H1 (cell line): Measurements from ENCODE around the gene CAMKMT. TPM values are rescaled to one million over a fixed set of nuclear protein-coding genes. Genes with fewer than 3 reads are reported as not detected.

ENCODE experiments used
- CTCF ChIA-PET: fragments of 300-600 bp; sonication (Branson Sonifier 250); formaldehyde crosslinking; loops from one replicate; lab custom pipeline; 2021; ENCODE audit not compliant: partially characterized antibody; lab: Charles Lee
- POLR2A ChIA-PET: fragments of 300-600 bp; sonication (Branson Sonifier 250); formaldehyde crosslinking; loops from one replicate; lab custom pipeline; 2021; ENCODE audit warnings: inconsistent platforms; ENCODE audit not compliant: partially characterized antibody; lab: Charles Lee
- DNase-seq, 2 experiments: peaks; one replicate each; pipeline versions ENCODE4 v3.0.0 to v3.0.0-alpha.2; 2010 to 2022; ENCODE audit warnings: low spot score in 2 of 2, low read depth in 1 of 2, mixed read lengths in 1 of 2
- FAIRE-seq: peaks from 2 replicates; lab custom pipeline; 2011; peaks lifted over from hg19 to GRCh38; lab: Jason Lieb, UNC
- H2AFZ ChIP-seq: 2 replicates; pipeline ENCODE4 v1.8.1; 2012; ENCODE audit warnings: low read length, inconsistent platforms
- H2AK5ac ChIP-seq: 2 replicates; pipeline ENCODE4 v1.6.1; 2013; ENCODE audit warnings: low read depth, low read length
- H2BK120ac ChIP-seq: replicated peaks from 2 replicates; pipeline ENCODE3; 2013; ENCODE audit warnings: low read depth, low read length, inconsistent platforms
- H2BK12ac ChIP-seq: 2 replicates; pipeline ENCODE4 v1.6.1; 2013; ENCODE audit warnings: low read depth, low read length
- H2BK15ac ChIP-seq: 2 replicates; pipeline ENCODE4 v1.6.1; 2013; ENCODE audit warnings: low read length
- H2BK20ac ChIP-seq: 2 replicates; pipeline ENCODE4 v1.6.1; 2013; ENCODE audit warnings: low read length
- H2BK5ac ChIP-seq: 2 replicates; pipeline ENCODE4 v1.6.1; 2013; ENCODE audit warnings: low read depth, low read length
- H3K14ac ChIP-seq: 2 replicates; pipeline ENCODE4 v1.6.1; 2013; ENCODE audit warnings: inconsistent platforms; ENCODE audit not compliant: insufficient read length
- H3K18ac ChIP-seq: 2 replicates; pipeline ENCODE4 v1.6.1; 2013; ENCODE audit warnings: low read length; ENCODE audit errors: extremely low read depth
- H3K23ac ChIP-seq: 2 replicates; pipeline ENCODE4 v1.6.1; 2013; ENCODE audit warnings: inconsistent platforms; ENCODE audit not compliant: insufficient read length
- H3K23me2 ChIP-seq: 2 replicates; pipeline ENCODE4 v1.6.1; 2013; ENCODE audit warnings: low read depth, low read length
- H3K27ac ChIP-seq: 2 replicates; pipeline ENCODE4 v1.6.1; 2011; ENCODE audit warnings: low read depth, low read length, inconsistent platforms
- H3K27me3 ChIP-seq, 4 experiments: replicated peaks in 1 of 4; 1 replicate in 1 of 4; 2 replicates in 3 of 4; pipeline versions ENCODE4 v1.6.1 to v1.8.1; 2011 to 2013; ENCODE audit warnings: low read length in 3 of 4, mild to moderate bottlenecking in 3 of 4, inconsistent platforms in 2 of 4, mixed read lengths in 2 of 4, moderate library complexity in 1 of 4; ENCODE audit not compliant: control insufficient read depth in 3 of 4, insufficient read depth in 3 of 4; ENCODE audit errors: extremely low read depth in 1 of 4
- H3K36me3 ChIP-seq, 4 experiments: 2 replicates each; pipeline versions ENCODE4 v1.6.1 to v1.8.1; 2011 to 2013; ENCODE audit warnings: mild to moderate bottlenecking in 4 of 4, low read length in 3 of 4, moderate library complexity in 2 of 4, control low read depth in 1 of 4, inconsistent platforms in 1 of 4; ENCODE audit not compliant: insufficient read depth in 4 of 4, control insufficient read depth in 2 of 4
- H3K4ac ChIP-seq: replicated peaks from 2 replicates; pipeline ENCODE3; 2013; ENCODE audit warnings: low read length, low read depth, mixed read lengths, inconsistent platforms; ENCODE audit not compliant: insufficient read length
- H3K4me1 ChIP-seq, 4 experiments: replicated peaks in 1 of 4; 1 replicate in 1 of 4; 2 replicates in 3 of 4; pipeline versions ENCODE4 v1.6.1 to v1.8.1; 2011 to 2013; ENCODE audit warnings: low read length in 3 of 4, inconsistent platforms in 2 of 4, mixed read lengths in 1 of 4; ENCODE audit not compliant: insufficient read depth in 4 of 4, control insufficient read depth in 3 of 4
- H3K4me2 ChIP-seq, 2 experiments: 2 replicates each; pipeline versions ENCODE4 v1.6.1 to v1.8.1; 2011 to 2013; ENCODE audit warnings: low read depth in 2 of 2, low read length in 2 of 2, control low read depth in 1 of 2, inconsistent platforms in 1 of 2, mild to moderate bottlenecking in 1 of 2; ENCODE audit not compliant: insufficient read depth in 1 of 2
- H3K4me3 ChIP-seq, 4 experiments: fragments of 200-600, 300-600 bp in 1 of 4; sonication (generic), shearing (Covaris generic), sonication (Bioruptor Twin) in 1 of 4; 2 replicates each; pipeline versions ENCODE4 v1.5.1 to v1.8.1; 2011 to 2016; ENCODE audit warnings: low read length in 4 of 4, low read depth in 3 of 4, control low read depth in 2 of 4, inconsistent platforms in 2 of 4, mild to moderate bottlenecking in 2 of 4, mixed read lengths in 1 of 4, moderate library complexity in 1 of 4; ENCODE audit not compliant: insufficient read depth in 2 of 4; ENCODE audit errors: extremely low read depth in 1 of 4
- H3K56ac ChIP-seq: replicated peaks from 2 replicates; pipeline ENCODE3; 2013; ENCODE audit warnings: low read depth, mild to moderate bottlenecking, mixed read lengths, low read length, inconsistent platforms; ENCODE audit not compliant: insufficient read length
- H3K79me1 ChIP-seq: 2 replicates; pipeline ENCODE4 v1.6.1; 2013; ENCODE audit warnings: low read depth, low read length, control low read depth
- H3K79me2 ChIP-seq, 2 experiments: 2 replicates each; pipeline versions ENCODE4 v1.6.1 to v1.8.1; 2012 to 2013; ENCODE audit warnings: low read length in 2 of 2, mild to moderate bottlenecking in 2 of 2, inconsistent platforms in 1 of 2; ENCODE audit not compliant: insufficient read depth in 2 of 2, control insufficient read depth in 1 of 2
- H3K9ac ChIP-seq, 4 experiments: replicated peaks in 1 of 4; 1 replicate in 1 of 4; 2 replicates in 3 of 4; pipeline versions ENCODE4 v1.6.1 to v1.8.1; 2011 to 2013; ENCODE audit warnings: low read depth in 3 of 4, low read length in 3 of 4, control low read depth in 2 of 4, mild to moderate bottlenecking in 2 of 4, moderate library complexity in 2 of 4, inconsistent platforms in 1 of 4; ENCODE audit errors: extremely low read depth in 1 of 4
- H3K9me3 ChIP-seq, 2 experiments: 2 replicates each; pipeline versions ENCODE4 v1.6.1 to v1.8.1; 2012 to 2013; ENCODE audit warnings: mild to moderate bottlenecking in 2 of 2, moderate library complexity in 2 of 2, control low read depth in 1 of 2, inconsistent platforms in 1 of 2, low read depth in 1 of 2, low read length in 1 of 2, mixed read lengths in 1 of 2; ENCODE audit not compliant: insufficient read depth in 2 of 2
- H4K20me1 ChIP-seq, 2 experiments: replicated peaks in 1 of 2; 2 replicates each; pipeline versions ENCODE3 to v1.8.1; 2011 to 2013; ENCODE audit warnings: inconsistent platforms in 2 of 2, low read length in 2 of 2, mild to moderate bottlenecking in 1 of 2; ENCODE audit not compliant: insufficient read depth in 2 of 2, control insufficient read depth in 1 of 2
- H4K5ac ChIP-seq: 2 replicates; pipeline ENCODE4 v1.6.1; 2013; ENCODE audit warnings: low read length, low read depth, mixed read lengths, inconsistent platforms; ENCODE audit not compliant: insufficient read length
- H4K8ac ChIP-seq: 2 replicates; pipeline ENCODE4 v1.8.0; 2013; ENCODE audit warnings: mild to moderate bottlenecking, moderate library complexity, low read length, inconsistent platforms; ENCODE audit not compliant: insufficient read depth; ENCODE audit errors: extremely low read depth
- H4K91ac ChIP-seq: replicated peaks from 2 replicates; pipeline ENCODE3; 2013; ENCODE audit warnings: low read length, mixed read lengths, inconsistent platforms; ENCODE audit not compliant: insufficient read length
- CBX8 ChIP-seq: fragments of 300-800, 300-1000 bp; sonication (generic); IDR thresholded peaks from 2 replicates; pipeline ENCODE4 v1.7.1; 2016; ENCODE audit warnings: low read depth, low read length, borderline replicate concordance
- CEBPB ChIP-seq: IDR thresholded peaks from 2 replicates; pipeline ENCODE4 v1.6.1; 2012; ENCODE audit warnings: low read depth, low read length
- CHD2 ChIP-seq: IDR thresholded peaks from 2 replicates; pipeline ENCODE4 v1.6.1; 2012; ENCODE audit warnings: low read length, improper control_type of control experiment
- NANOG ChIP-seq: IDR thresholded peaks from 2 replicates; pipeline ENCODE4 v1.6.1; 2011; ENCODE audit warnings: low read length, low read depth, mild to moderate bottlenecking, inconsistent platforms; ENCODE audit not compliant: insufficient read depth, poor library complexity, severe bottlenecking
- RFX5 ChIP-seq: IDR thresholded peaks from 2 replicates; pipeline ENCODE4 v1.6.1; 2011; ENCODE audit warnings: low read depth, low read length, improper control_type of control experiment, borderline replicate concordance
- SIX5 ChIP-seq: IDR thresholded peaks from 2 replicates; pipeline ENCODE4 v1.6.1; 2011; ENCODE audit warnings: mild to moderate bottlenecking, low read depth, low read length
- SP4 ChIP-seq: IDR thresholded peaks from 2 replicates; pipeline ENCODE4 v1.6.1; 2012; ENCODE audit warnings: low read length, inconsistent platforms
- TBP ChIP-seq: IDR thresholded peaks from 2 replicates; pipeline ENCODE4 v1.6.1; 2011; ENCODE audit warnings: low read depth, low read length, improper control_type of control experiment
- WGBS, 2 experiments: shearing (Covaris generic) in 1 of 2; methylation state at CpG; one replicate each; pipeline versions ENCODE4 v1.1.6 to v1.1.7; 2013 to 2015; ENCODE audit warnings: low lambda C conversion rate in 2 of 2, mixed read lengths in 2 of 2, inconsistent platforms in 1 of 2, low coverage in 1 of 2, missing lambda C conversion rate in 1 of 2; ENCODE audit not compliant: insufficient replicate concordance in 2 of 2, insufficient coverage in 1 of 2, insufficient read length in 1 of 2; ENCODE audit errors: extremely low coverage in 1 of 2, missing lambda C conversion rate in 1 of 2; 5-methylcytosine and 5-hydroxymethylcytosine counted together
- polyA plus RNA-seq, 7 experiments: library from polyadenylated mRNA; depleted of rRNA in 3 of 7; stranded (reverse) in 5 of 7; unstranded in 2 of 7; fragments of >200 nt in 5 of 7; fragments of 200-250 nt in 2 of 7; gene quantifications; 1 replicate in 5 of 7; 2 replicates in 1 of 7; 4 replicates in 1 of 7; pipeline versions ENCODE4 v1.2.1 to v1.2.3, GENCODE V29; 2011 to 2013; ENCODE audit warnings: missing spikeins in 2 of 7, mixed read lengths in 2 of 7
- total RNA-seq: library from RNA; stranded (reverse); fragmentation: NEBNext Ultra II Directional; extraction: Animal tissue kit (Norgen Biotek cat#: 25700); gene quantifications from 2 replicates; pipeline ENCODE4 v1.2.1, GENCODE V29; 2021
- TF ChIP-seq, protein P1 (sequence below): IDR thresholded peaks from 2 replicates; pipeline ENCODE4 v1.6.1; 2011; ENCODE audit warnings: low read depth, mild to moderate bottlenecking, low read length; ENCODE audit not compliant: insufficient read depth
- TF ChIP-seq, protein P2 (sequence below), 3 experiments: IDR thresholded peaks; 1 replicate in 2 of 3; 2 replicates in 1 of 3; pipeline versions ENCODE4 v1.5.1 to v1.6.1; 2011; ENCODE audit warnings: low read length in 3 of 3, mild to moderate bottlenecking in 3 of 3, inconsistent platforms in 2 of 3, low read depth in 1 of 3, moderate library complexity in 1 of 3; ENCODE audit not compliant: insufficient read depth in 1 of 3; ENCODE audit errors: control extremely low read depth in 1 of 3

The CAMKMT gene
- total and polyA plus RNA-seq, 2 of the 8 experiments (the other 6 are each of a cell fraction or from before 2014, with no cell fraction given), result 14.7 to 22.4 TPM

DNA sequence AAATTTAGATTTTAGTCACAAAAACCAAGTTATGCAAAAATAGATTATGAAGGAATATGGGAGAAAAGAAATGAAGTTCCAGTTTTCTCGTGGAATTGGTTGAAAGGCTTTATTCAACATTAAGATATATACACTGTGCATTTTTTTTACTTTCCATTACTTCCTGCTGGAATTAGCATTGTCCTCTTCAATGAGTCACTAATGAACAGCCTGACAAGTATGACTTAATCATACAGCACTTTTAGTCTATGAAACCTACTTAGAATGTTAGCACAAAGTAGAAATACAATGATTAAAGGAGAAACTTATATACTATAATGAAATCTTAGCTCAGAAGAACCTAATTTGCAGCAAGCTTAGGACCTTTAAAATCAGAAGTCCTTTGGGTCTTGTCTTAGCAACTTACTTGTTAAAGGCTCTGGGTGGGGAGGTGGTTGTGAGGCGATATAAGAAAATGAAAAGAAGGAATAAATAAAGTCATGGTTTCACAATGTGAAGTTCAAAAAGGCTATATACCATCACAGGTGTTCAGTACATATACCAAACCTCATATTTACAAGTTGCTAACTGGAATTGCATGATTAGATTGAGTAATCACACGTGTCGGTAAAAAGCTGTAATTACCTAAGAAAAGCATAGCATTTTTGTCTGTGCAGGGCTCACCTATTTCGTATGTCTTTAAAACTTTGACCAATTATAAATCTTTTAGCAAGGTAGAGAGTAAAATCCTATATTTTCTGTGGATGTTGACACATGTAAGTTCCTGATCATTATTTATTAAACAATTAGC, 236.8 kb downstream of the CAMKMT start:
- H2BK15ac ChIP-seq, result no peak overlapping the region
- no peak overlapping the region for H3K4ac ChIP-seq
- H3K23ac ChIP-seq, result no peak overlapping the region
- no peaks in the 10 kb centered on the region for H3K36me3 ChIP-seq
- FAIRE-seq, result no peak
- no peaks in the 10 kb centered on the region for H4K20me1 ChIP-seq
- H2BK120ac ChIP-seq, result no peak overlapping the region
- H3K79me1 ChIP-seq, result no peaks in the 10 kb centered on the region
- no peak overlapping the region for H2BK5ac ChIP-seq
- H3K14ac ChIP-seq, result no peak overlapping the region
- H3K18ac ChIP-seq, result no peak overlapping the region
- H2AK5ac ChIP-seq, result no peak overlapping the region
- H4K5ac ChIP-seq, result no peak overlapping the region
- no peak for DNase-seq
- H4K91ac ChIP-seq, result no peak overlapping the region
- no peak overlapping the region for H4K8ac ChIP-seq
- H3K4me3 ChIP-seq, result no peak overlapping the region
- H3K9me3 ChIP-seq, result no peaks in the 10 kb centered on the region
- no peak overlapping the region for H2AFZ ChIP-seq
- H3K23me2 ChIP-seq, result no peaks in the 10 kb centered on the region
- H2BK20ac ChIP-seq, result no peak overlapping the region
- no peaks in the 10 kb centered on the region for H3K79me2 ChIP-seq
- ChIA-PET POLR2A (no interaction called here), CTCF (interaction anchor here (1.3 to 2.4 kb wide), 5 partner anchors 15 to 121 kb away, joined by 4 to 7 read pairs (median 5); no protein-coding TSS in a partner anchor)
- no peak overlapping the region for H3K9ac ChIP-seq
- no peak overlapping the region for H3K27ac ChIP-seq
- H3K27me3 ChIP-seq, result no peaks in the 10 kb centered on the region
- 78 to 100% methylated on average over 1 to 5 of the region's 5 CpGs for WGBS, 2 experiments
- no peak overlapping the region for H3K4me2 ChIP-seq
- no peaks in the 10 kb centered on the region for H3K4me1 ChIP-seq
- no peak overlapping the region for H3K56ac ChIP-seq
- no peak overlapping the region for H2BK12ac ChIP-seq
- TF ChIP-seq, protein P1, sequence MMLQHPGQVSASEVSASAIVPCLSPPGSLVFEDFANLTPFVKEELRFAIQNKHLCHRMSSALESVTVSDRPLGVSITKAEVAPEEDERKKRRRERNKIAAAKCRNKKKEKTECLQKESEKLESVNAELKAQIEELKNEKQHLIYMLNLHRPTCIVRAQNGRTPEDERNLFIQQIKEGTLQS, result no peak
- TF ChIP-seq SP4, result no peak
- TF ChIP-seq CBX8, result no peak
- TF ChIP-seq, protein P2, sequence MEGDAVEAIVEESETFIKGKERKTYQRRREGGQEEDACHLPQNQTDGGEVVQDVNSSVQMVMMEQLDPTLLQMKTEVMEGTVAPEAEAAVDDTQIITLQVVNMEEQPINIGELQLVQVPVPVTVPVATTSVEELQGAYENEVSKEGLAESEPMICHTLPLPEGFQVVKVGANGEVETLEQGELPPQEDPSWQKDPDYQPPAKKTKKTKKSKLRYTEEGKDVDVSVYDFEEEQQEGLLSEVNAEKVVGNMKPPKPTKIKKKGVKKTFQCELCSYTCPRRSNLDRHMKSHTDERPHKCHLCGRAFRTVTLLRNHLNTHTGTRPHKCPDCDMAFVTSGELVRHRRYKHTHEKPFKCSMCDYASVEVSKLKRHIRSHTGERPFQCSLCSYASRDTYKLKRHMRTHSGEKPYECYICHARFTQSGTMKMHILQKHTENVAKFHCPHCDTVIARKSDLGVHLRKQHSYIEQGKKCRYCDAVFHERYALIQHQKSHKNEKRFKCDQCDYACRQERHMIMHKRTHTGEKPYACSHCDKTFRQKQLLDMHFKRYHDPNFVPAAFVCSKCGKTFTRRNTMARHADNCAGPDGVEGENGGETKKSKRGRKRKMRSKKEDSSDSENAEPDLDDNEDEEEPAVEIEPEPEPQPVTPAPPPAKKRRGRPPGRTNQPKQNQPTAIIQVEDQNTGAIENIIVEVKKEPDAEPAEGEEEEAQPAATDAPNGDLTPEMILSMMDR (IDR thresholded peaks at IDR 0.05; ENCODE audit: control extremely low read depth in 1 of 3, insufficient read depth in 1 of 3, low read depth in 1 of 3, low read length in 3 of 3), result no peak
- no peak for TF ChIP-seq TBP
- TF ChIP-seq SIX5, result no peak
- no peak for TF ChIP-seq NANOG
- TF ChIP-seq CHD2, result no peak
- no peak for TF ChIP-seq CEBPB
- TF ChIP-seq RFX5, result no peak
